T-helper 1 cell treated with Interleukin-12 subunit alpha and Interleukin-12 subunit beta and Interleukin-4 antibody, amounts not matched to agents 30 μg/mL and 1 μg/mL, for 36 hours (primary cell): Measurements from ENCODE around the gene PRIM1.
"Not testable (repeated sequence)": the region's sequence is repeated elsewhere in the genome, so short reads cannot be mapped to it uniquely, and the experiment has no call there.

Experiments
- H3K27ac Mint-ChIP-seq: one replicate; pipeline ENCODE4 v1.8.0; 2021; ENCODE audit warnings: mild to moderate bottlenecking, mixed read lengths
- H3K27me3 Mint-ChIP-seq: one replicate; pipeline ENCODE4 v1.8.0; 2021; ENCODE audit warnings: low read depth, mixed read lengths
- H3K36me3 Mint-ChIP-seq: one replicate; pipeline ENCODE4 v1.8.0; 2021; ENCODE audit warnings: low read depth, mixed read lengths
- H3K4me1 Mint-ChIP-seq: one replicate; pipeline ENCODE4 v1.8.0; 2021; ENCODE audit warnings: low read depth, mixed read lengths
- H3K4me3 Mint-ChIP-seq: one replicate; pipeline ENCODE4 v1.8.0; 2021; ENCODE audit warnings: mild to moderate bottlenecking, moderate library complexity, mixed read lengths
- H3K9me3 Mint-ChIP-seq: one replicate; pipeline ENCODE4 v1.8.0; 2021; ENCODE audit warnings: mixed read lengths

The PRIM1 gene

GRCh38 chr12:56716933-56717880 is 34.9 kb downstream of the PRIM1 start:
- H3K27me3 Mint-ChIP-seq, result no peaks in the 10 kb centered on the region
- H3K36me3 Mint-ChIP-seq, result peaks cover 70% of the 10 kb centered on the region
- peak overlapping the region; percentile 2 for H3K27ac Mint-ChIP-seq
- H3K9me3 Mint-ChIP-seq, result no peaks in the 10 kb centered on the region
- no peak overlapping the region for H3K4me3 Mint-ChIP-seq
- peaks cover 54% of the 10 kb centered on the region for H3K4me1 Mint-ChIP-seq

- no peaks in the 10 kb centered on the region for H3K9me3 Mint-ChIP-seq
- peak overlapping the region; percentile 26 for H3K27ac Mint-ChIP-seq
- H3K4me1 Mint-ChIP-seq, result peaks cover 46% of the 10 kb centered on the region
- H3K36me3 Mint-ChIP-seq, result peaks cover 70% of the 10 kb centered on the region
- H3K27me3 Mint-ChIP-seq, result no peaks in the 10 kb centered on the region
- H3K4me3 Mint-ChIP-seq, result no peak overlapping the region
These were observed 35.7 kb downstream of the PRIM1 start for GRCh38 chr12:56716458-56716857.

DNA sequence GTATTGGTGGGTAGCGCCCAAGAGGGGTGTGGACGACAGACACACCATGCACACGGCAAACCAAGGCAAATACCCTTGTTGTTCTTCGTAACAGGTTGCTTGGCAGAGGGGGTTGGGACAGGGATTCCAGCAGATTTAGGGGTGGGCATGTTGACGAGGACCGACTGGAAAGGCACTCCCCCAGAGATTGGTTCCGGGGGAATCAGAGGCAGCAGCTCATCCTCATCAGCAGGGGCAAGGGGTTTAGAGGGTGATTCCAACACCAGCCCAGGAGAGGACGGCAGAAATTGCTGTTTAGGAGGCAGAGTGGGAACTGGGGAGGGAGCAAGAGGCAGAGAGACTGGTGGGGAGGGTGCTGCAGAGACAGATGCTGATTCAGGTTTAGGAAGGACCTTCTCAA is 36.3 kb downstream of the PRIM1 start:
- Mint-ChIP-seq H3K4me1 (peaks cover 40% of the 10 kb centered on the region), H3K4me3 (no peak overlapping the region), H3K27ac (no peak overlapping the region), H3K27me3 (no peaks in the 10 kb centered on the region), H3K36me3 (peaks cover 69% of the 10 kb centered on the region), H3K9me3 (no peaks in the 10 kb centered on the region)

- Mint-ChIP-seq H3K36me3 (peaks cover 56% of the 10 kb centered on the region), H3K27ac (no peak overlapping the region), H3K4me3 (no peak overlapping the region), H3K4me1 (peaks cover 27% of the 10 kb centered on the region), H3K9me3 (no peaks in the 10 kb centered on the region), H3K27me3 (no peaks in the 10 kb centered on the region)
These were observed 37.6 kb downstream of the PRIM1 start for GRCh38 chr12:56714431-56714929.

GRCh38 chr12:56713345-56713744 is 38.8 kb downstream of the PRIM1 start:
- Mint-ChIP-seq H3K27me3 (no peaks in the 10 kb centered on the region), H3K4me3 (no peak overlapping the region), H3K4me1 (peaks cover 17% of the 10 kb centered on the region), H3K9me3 (no peaks in the 10 kb centered on the region), H3K36me3 (peaks cover 46% of the 10 kb centered on the region), H3K27ac (no peak overlapping the region)

DNA sequence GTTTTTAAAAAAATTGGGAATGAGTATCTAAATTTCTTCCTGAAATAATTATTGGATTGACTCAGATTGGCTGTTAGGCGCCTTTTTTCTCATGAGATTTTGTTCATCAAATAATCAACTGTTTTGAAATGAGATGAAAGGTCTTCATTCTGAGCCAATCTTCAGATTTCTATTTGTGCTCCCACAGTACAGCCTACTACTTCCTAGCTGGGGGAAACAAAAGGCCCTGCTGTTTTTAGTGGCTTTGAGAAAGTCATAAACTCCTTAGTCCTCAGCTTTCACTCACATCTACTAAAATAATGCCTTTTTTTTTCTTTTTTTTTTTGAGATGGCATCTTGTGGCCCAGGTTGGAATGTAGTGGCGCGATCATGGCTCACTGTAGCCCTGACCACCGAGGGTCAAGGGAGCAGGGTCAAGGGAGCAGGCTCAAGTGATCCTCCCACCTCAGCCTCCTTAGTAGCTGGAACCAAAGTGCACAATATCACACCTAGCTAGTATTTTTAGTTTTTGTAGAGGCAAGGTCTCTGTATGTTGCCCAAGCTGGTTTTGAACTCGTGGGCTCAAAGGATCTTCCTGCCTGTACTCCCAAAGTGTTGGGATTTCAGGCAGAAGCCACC is 42.3 kb downstream of the PRIM1 start:
- no peak overlapping the region for H3K27ac Mint-ChIP-seq

DNA sequence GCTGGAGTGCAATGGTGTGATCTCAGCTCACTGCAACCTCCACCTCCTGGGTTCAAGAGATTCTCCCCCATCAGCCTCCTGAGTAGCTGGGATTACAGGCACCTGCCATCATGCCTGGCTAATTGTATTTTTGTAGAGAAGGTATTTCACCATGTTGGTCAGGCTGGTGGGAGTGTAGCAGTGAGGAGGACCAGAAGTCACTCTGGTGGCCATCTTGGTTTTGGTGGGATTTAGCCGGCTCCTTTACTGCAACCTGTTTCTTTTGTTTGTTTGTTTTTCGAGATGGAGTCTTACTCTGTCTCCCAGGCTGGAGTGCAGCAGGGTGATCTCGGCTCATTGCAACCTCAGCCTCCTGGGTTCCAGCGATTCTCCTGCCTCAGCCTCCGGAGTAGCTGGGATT is 47.6 kb downstream of the PRIM1 start:
- not testable (repeated sequence) for H3K36me3 Mint-ChIP-seq, H3K4me3 Mint-ChIP-seq, H3K9me3 Mint-ChIP-seq, H3K4me1 Mint-ChIP-seq, H3K27ac Mint-ChIP-seq, H3K27me3 Mint-ChIP-seq

More for the DNA sequence above, 42.3 kb downstream of the PRIM1 start:
- no peak overlapping the region for H3K4me3 Mint-ChIP-seq
- no peaks in the 10 kb centered on the region for H3K4me1 Mint-ChIP-seq
- H3K36me3 Mint-ChIP-seq, result peaks cover 35% of the 10 kb centered on the region
- H3K27me3 Mint-ChIP-seq, result peaks cover 3% of the 10 kb centered on the region
- no peaks in the 10 kb centered on the region for H3K9me3 Mint-ChIP-seq

DNA sequence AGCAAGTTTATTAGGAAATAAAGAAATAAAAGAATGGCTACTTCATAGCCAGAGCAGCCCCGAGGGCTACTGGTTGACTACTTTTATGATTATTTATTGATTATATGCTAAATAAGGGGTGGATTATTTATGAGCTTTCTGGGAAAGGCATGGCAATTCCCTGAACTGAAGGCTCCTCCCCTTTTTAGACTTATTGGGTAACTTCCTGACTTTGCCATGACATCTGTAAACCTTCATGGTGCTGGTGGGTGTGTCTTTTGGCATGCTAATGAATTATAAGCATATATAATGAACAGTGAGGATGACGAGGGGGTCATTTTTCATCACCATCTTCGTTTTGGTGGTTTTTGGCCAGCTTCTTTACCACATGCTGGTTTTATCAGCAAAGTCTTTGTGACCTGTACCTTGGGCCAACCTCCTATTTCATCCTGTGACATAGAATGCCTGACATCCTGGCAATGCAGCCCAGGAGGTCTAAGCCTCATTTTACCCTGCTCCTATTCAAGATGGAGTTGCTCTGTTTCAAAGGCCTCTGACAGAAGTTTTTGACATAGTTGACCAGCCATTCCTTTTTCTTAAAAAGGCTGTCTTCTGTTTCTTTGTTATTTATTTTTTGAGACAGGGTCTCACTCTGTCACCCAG is 53.0 kb downstream of the PRIM1 start:
- Mint-ChIP-seq H3K9me3 (no peaks in the 10 kb centered on the region), H3K27me3 (peaks cover 3% of the 10 kb centered on the region), H3K4me1 (peaks cover 4% of the 10 kb centered on the region), H3K4me3 (no peak overlapping the region), H3K27ac (no peak overlapping the region), H3K36me3 (no peaks in the 10 kb centered on the region)

DNA sequence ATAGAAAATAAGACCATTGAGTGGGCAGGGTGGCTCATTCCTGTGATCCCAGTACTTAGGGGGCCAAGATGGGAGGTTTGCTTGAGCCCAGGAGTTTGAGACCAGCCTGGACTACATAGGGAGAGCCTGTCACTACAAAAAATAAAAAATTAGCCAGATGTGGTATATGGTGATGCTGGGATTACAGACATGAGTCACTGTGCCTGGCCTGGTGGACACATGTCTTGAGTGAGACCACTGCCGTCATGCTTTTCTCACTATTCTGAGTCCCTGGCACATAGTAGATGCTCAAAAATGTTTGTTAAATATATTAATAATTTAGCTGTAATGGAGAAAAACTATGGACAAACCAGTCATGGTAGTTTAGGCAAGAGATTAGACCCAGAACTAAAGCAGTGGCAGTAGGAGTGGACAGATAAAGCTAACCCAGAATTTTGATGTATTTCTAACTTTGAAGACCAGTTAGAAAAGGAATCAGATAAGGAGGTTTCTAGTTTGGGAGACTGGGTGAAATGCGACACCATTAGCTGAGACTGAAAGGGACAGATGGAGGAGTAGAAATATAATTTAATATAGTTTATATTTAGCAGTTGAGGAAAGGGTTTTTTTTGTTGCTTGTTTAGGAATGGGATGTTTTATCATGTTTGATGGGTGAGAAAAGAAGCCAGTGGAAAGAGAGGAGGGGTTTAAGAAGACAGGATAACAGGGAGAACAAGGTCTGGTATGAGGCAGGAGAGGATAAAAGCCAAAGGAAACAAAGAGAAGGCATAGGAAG is 56.6 kb downstream of the PRIM1 start:
- Mint-ChIP-seq H3K9me3 (no peaks in the 10 kb centered on the region), H3K36me3 (no peaks in the 10 kb centered on the region), H3K4me1 (peaks cover 2% of the 10 kb centered on the region), H3K27me3 (peaks cover 3% of the 10 kb centered on the region), H3K4me3 (no peak overlapping the region), H3K27ac (no peak overlapping the region)

DNA sequence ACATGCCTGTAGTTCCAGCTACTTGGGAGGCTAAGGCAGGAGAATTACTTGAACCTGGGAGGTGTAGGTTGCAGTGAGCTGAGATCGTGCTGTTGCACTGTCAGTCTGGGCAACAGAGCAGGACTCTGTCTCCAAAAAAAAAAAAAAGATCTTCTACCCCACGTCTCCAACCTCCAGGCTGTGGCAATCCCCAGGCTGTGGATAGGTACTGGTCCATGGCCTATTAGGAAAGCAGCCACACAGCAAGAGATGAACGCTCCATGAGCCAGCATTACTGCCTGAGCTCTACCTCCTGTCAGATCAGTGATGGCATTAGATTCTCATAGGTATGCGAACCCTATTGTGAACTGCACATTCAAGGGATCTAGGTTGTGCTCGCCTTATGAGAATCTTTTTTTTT is 58.0 kb downstream of the PRIM1 start:
- H3K9me3 Mint-ChIP-seq, result no peaks in the 10 kb centered on the region
- H3K4me3 Mint-ChIP-seq, result no peak overlapping the region
- peaks cover 3% of the 10 kb centered on the region for H3K27me3 Mint-ChIP-seq

GRCh38 chr12:56688846-56689109 is 63.3 kb downstream of the PRIM1 start:
- Mint-ChIP-seq H3K4me1 (peaks cover 21% of the 10 kb centered on the region), H3K36me3 (peaks cover 24% of the 10 kb centered on the region), H3K27me3 (no peaks in the 10 kb centered on the region), H3K4me3 (peak overlapping the region; percentile 98), H3K9me3 (no peaks in the 10 kb centered on the region), H3K27ac (peak overlapping the region; percentile 99)

More for the DNA sequence above, 58.0 kb downstream of the PRIM1 start:
- peaks cover 2% of the 10 kb centered on the region for H3K4me1 Mint-ChIP-seq
- H3K36me3 Mint-ChIP-seq, result no peaks in the 10 kb centered on the region
- H3K27ac Mint-ChIP-seq, result no peak overlapping the region

DNA sequence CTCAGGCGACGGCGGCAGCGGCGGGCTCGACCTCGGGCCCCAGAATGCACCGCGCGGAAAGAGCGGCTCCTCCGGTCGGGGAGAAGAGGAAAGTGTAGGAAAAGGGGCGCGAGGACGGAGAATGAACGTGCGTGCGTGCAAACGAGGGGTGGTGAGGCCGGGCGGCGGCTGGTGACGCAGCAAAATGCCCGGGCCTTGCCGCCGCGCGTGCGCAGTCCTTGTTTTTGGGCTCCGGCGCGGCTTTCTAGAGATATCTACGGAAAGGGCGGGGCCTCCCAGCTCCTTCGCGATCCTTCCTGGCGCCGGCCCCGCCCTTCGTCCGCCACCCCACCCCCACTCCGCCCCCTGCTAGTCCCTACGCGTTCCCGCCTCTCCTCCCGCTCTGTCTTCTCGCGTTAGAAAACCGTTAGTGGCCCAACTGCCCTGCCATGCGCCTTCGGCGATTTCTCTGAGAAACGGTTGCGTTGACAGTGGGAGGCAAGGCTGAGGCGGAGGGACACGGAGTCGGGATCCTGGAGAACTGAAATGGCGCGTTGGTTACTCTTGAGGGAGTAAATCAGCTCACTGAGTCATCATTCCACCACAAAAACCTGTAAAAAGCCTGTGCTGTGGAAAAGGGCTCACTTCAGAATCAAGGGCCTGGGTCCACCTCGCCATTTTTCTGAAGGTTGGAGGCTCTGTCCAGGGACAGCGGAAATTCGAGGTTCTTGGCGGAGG is 63.8 kb downstream of the PRIM1 start, which contains the start of gene PTGES3:
TSS of gene PTGES3 (minus strand) at position 156 of the 717 bp plus-strand sequence. CDS start 285 bp downstream, outside the sequence.
- Mint-ChIP-seq H3K4me3 (peak within 1 kb of the TSS; percentile 98), H3K4me1 (peaks cover 21% of the 10 kb centered on the region), H3K36me3 (peaks cover 24% of the 10 kb centered on the region), H3K9me3 (no peaks in the 10 kb centered on the region), H3K27me3 (no peaks in the 10 kb centered on the region), H3K27ac (peak within 1 kb of the TSS; percentile 99)

DNA sequence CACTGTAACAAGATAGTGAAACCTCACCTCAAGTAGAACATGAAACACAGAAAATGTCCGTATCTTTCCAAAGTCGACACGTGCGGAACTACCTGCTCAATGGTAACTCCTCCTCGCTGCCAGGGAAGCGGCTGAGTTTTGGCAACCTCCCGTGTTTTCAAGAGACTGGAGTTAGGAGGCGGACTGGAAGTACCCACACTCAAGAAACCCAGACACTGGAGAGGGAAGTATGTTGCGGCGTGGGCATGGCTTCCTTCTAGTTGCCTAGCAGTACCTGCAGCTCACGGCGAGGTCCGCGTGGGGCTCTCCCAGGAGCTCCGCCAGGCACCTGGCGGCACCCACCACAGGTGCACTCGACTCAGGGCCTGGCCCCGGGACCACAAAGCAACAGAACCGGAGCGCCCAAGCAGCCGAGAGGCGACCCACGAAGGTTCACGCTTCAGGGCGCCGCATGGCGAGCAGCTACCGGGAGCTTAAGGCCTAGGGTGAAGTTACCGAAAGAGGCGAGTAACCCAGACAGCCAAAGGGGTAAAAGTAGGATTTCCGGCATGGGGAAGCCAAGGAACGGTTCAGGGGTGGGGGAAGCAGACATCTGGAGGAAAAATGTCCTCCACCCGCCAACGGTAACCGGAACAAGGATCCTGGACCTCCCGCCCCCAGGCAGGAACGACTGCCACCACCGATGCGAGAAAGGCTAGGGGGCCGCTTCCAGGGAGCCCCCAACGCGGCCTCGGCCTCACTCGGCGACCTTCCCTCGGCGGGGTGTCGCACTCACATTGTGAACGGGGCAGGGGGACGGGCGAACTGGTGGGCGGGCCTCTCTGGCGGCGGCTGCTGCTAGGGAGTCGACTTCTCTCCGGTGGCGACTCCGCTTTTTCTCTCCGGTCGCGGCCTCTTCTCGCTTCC is 64.6 kb downstream of the PRIM1 start:
- H3K9me3 Mint-ChIP-seq, result no peaks in the 10 kb centered on the region
- H3K4me3 Mint-ChIP-seq, result peak overlapping the region; percentile 98

More for the DNA sequence above, 64.6 kb downstream of the PRIM1 start:
- H3K4me1 Mint-ChIP-seq, result peaks cover 26% of the 10 kb centered on the region
- no peaks in the 10 kb centered on the region for H3K27me3 Mint-ChIP-seq
- H3K36me3 Mint-ChIP-seq, result peaks cover 26% of the 10 kb centered on the region
- H3K27ac Mint-ChIP-seq, result peak overlapping the region; percentile 99
